HG03039 (cell line): ENCODE measurements around the gene SIPA1L2.
A peak's percentile ranks its signal among the peaks of the same experiment; 100 is the strongest.

Experiments
- ATAC-seq: cut with Tn5 transposase; IDR thresholded peaks from one replicate; pipeline ENCODE4 v1.9.1; 2021; ENCODE audit warnings: mild to moderate bottlenecking, moderate library complexity; ENCODE audit not compliant: unreplicated experiment

SIPA1L2 gene

DNA sequence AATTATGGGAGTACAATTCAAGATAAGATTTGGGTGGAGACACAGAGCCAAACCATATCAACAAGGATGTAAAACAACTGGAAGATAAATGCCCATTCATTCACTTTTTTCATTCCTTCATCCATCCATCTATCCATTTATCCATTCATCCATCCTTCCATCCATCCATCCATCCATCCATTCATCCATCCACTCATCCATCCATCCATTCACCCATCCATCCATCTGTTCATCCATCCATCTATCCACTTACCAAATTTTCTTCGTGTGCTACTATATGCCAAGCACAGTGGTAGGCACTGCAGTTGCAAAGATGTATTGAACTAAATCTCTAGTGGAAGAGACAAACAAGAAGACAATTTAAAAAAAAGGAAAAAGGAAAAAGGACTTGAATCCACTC lies 14.3 kb upstream of the SIPA1L2 start:
- no peak for ATAC-seq

DNA sequence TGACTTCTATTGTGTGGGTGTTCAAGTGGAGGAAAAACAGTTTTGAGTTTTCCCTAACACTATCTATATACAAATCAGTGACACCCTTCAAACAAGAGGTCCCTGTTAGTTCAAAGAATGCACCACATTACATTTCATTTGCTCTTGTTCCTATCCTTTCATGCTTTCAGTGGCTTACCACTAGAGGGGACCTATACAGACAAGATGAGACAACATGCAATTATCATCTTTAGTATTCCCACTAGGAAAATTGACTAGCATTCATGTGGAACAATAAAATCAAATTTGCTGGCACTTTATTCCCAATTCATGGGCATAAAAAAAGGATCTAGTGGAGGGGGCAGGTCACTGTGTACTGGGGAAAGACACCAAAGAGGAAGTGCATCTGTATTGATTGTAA lies 13.3 kb upstream of the SIPA1L2 start:
- ATAC-seq, result no peak

DNA sequence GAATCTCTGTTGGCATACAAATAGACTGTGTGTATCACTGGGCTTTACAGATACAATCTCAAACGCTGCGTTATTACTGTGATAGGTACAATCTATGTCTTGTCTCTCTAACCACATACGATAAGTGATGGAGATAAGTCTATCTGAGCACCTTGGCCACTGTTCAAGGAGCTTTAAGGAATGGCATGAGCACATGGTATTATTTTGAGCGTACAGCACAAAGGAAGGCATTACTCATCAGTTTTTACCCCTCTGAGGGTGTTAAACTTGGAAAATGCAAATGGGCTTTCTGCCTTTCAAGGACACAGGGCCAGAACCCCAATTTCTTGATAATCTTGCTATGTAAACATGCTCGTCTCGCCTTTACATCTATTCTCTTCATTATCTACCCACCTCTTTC lies 11.6 kb upstream of the SIPA1L2 start:
- ATAC-seq, result no peak

DNA sequence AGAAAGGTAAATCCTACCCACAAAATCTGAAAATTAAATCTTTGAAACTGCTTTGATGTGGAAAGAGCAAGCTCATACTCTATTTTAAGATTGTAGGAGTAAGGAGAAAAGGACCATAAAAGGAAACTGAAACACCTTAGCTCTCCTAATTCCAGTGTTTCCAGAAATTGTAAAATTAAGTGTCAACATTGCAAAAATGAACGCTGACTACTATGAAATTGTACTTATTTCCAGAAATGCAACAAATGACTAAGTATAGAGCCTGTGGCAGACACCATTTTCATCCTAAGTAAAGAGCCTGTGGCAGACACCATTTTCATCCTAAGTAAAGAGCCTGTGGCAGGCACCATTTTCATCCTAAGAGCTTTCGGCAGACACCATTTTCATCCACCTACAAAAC lies 6.9 kb upstream of the SIPA1L2 start:
- ATAC-seq, result no peak

DNA sequence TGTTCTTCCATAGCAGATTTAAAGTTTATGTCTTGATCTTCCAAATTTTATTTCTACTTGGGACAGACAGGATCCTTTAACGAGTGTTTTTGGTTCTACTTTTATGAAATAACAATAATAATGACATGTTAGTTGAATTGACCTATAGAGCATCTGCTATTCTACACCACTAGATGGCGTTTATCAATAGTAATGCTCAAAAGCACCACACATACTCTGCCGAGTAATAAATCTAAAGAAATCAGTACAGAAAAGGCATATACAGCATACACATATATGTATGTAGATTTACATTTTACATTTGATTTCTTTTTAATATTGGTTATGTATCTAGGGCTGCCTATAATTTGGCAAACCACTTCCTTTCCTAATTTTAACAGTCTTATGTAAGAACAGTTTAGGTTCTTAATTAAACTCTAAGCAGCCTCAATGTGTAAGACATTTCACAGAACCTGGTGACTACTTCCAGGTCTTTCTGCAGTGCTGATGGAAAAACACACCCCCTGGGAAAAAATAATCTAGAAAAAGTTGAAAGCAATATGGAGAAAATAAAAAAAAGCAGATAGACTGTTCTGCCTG lies 5.9 kb upstream of the SIPA1L2 start:
- peak; percentile 59 for ATAC-seq

DNA sequence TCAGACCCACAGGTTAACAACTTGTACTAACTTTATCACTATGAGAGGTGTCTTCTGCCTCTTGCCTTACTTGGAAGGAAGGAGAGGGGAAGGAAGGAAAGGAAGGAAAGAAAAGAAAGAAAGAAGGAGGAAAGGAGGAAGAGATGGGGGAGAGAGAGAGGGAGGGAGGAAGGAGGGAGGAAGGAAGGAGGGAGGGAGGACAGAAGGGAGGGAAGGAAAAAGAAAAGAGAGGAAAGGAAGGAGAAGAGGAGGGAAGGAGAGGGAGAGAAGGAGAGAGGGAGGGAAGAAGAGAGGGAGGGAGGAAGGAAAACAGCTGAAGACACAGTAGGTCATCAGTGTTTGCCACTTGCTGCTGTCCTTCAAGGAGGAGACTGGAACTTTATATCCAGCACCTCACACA lies 5.3 kb upstream of the SIPA1L2 start:
- ATAC-seq, result no peak

DNA sequence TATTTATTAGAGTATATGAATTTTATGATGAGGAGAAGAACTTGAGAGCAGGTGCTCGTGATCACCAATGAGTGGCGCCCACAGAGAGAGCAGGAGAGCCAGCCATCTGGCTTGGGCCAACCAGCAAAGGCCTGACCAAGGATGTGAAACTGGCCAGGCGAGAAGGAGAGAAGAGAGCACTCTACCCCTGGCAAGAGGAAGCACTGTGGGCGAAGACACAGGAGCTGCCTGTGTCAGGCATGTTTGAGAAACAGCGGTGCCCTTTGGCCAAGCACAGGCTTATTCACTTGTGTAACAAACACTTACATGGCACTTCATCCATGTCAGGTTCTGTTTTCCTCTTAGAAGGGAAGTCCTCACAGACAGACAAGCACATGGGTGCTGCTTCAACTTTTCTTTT lies 4.2 kb upstream of the SIPA1L2 start:
- ATAC-seq, result no peak

DNA sequence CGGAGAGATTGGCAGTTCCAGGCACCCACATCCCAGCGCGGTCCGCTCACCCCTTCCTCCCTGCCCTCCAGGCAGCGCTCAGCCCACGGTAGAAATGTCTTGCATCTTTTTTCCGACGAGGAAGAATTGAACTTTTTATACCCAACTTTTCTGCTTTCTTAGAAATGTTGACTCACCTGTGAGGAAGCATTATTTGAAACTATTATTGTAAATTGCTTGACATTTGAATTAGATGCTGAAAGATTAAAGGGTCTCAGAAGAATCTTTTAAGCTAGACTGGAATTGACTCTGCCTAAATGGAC lies 912 bp upstream of the SIPA1L2 start:
- no peak for ATAC-seq

DNA sequence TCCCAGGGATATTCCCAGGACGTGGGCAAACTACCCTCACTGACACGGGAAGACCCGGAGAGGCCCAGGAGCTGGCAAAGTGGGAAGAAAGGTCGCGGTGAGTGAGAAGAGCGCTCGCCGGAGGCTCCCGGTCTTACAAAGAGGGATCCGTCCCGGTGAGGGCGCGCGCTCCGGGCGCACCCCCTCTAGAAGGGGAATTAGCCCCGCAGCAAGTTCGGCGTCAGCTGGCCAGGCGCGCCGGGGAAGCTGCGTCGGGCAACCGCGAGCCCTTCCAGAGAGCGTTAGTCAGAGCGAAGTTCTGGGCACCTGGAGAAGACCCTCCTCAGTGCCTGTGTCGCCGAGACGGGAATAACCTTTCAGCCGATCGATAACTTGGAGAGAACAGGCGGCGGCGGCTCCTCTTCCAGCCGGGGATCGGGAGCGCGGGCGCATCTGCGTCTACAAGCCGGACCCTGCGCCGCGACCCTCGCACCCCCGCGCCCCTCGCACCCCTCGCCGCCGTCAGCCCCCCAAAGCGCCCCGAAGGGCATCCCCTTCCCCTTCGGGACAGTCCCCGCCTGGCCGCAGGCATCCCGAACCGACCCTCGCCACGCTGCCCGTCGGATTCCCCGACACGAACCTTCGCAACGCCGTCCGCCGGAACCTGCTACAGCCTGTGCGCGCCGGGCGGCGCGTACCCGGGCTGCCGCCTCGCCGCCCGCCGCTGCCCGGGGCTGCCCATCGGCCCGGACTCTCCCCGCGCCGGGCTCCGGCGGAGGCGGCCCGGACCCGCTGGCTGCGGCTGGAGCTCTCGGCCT lies 485 bp downstream of the SIPA1L2 start:
- peak; percentile 40 for ATAC-seq

DNA sequence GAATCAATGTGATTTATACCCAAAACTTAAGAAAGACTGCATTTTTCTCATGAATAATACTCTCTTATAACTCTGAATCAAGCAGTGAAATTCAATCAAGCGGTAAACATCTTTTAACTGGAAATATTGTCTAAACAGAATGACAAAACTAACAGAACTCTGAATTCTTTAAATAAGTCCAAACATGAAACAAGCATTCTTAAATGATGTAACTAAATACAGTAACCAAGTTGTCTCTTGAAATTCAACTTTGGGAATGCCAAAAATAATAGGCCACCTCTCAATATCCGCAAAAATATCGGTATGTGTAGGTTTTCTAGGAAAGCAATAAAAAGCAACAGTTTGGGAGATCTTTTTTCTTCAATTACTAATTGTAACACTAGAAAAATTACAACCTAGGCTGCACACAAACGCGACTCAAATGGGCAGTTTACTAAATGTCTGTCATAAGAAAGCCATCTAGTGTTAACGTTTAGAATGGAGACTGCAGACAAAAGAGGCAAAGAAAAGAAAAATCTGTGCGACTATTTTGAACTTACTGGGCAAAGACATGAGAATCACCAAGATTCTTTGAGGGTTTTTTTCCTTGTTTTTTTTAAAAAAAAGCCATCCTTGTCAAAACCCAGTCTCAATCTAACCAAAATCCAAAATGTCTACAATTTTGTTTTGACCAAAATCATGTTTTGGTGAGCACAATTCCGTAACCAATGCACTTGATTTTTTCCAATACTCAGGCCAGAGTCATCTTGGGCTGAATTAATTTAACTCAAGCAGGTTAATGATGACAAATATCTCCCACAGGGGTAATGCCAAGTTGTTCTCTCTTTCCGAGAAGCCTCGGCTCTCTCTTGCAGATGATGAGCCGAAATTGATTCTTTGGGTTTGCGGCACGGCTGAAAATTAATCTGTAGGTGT lies 1.3 kb downstream of the SIPA1L2 start:
- no peak for ATAC-seq

DNA sequence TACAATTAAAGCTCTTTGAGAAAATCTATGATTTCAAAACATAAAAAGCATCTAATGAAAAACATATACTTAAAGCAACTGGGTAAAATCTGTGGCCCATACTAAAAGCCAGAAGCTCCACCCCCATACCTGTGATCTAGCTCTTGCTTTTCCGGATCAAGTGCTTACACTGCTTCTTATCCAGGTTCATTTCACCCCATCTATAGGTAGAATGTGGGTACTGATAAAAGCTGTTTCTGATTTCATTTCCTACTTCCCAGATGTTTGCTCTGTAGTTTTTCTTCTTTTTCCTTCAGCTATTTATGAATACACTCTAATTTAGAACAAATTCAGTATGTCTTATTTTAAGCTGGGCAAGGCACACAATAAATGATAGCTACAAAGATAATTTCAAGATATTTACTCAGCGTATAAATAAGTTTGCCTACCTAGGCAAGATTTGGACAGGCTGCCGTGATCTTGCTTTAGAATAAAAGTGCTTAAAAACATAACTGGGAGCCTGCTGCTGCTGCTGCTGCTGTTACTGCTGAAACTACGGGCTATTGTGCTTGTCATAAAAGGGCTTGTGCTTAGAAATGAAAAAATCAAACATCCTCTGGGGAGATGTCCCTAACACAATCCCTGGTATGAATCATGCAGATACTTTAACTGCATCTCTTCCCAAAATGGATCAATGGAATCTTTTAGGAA lies 2.1 kb downstream of the SIPA1L2 start:
- ATAC-seq, result no peak

DNA sequence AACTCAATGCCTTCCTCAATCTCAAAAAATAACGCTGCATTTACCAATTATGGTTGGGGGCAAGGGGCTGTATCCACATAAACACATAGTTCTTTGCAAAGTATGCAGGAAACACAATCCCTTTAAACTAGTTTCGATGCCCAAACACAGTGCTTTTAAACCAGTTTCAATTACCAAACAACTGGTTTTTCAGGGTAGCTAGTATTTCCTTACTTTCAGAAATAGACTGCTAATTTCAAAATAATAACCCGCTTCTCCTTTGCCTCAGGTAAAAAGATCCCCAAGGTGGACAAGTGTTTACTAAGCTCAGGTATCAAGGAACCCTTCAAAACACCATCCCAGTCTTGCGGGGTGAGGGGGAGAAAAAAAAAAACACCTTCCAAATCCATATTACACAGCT lies 2.8 kb downstream of the SIPA1L2 start:
- ATAC-seq, result no peak

DNA sequence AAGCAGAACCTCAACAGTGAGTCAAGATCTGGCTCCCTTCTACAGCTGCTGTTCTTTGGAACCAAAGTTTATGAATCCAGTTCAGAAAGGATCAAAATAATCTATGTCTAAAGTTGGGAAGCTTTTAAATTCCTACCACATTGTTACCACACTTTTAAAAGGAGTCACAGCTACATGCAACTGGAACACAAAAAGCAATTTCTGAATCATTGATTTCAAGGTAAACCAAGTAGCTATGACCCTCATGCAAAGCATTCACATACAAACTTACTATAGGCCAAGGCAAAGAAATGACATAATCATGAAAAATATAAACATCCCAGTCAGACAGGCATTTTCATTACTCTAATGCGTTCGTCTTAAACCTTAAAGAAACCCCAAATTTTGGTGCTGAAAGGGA lies 3.5 kb downstream of the SIPA1L2 start:
- ATAC-seq, result no peak

DNA sequence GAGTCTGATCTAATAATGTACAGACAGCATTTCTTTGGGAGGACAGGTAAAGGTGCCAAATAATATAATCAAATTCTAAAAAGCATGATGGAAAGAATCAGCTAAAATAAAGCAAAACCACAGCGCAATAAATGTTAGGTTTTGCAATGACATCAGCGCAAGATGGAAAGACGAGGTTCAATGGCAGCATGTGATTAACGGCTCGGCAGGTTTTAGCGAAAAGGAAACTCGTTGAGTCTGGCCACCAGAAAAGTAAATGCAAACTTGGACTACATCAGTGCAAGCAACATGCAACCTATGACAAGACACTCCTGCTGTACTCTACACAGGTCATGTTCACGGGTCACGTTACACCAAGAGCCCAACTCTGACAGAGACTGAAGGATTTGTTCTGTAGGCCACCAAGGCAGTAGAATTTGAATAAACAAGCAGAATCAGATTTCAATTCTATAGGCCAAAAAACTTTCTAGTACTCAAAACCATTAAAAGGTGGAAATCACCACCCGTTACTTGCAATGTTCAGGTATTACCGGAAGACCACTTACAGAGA lies 4.5 kb downstream of the SIPA1L2 start:
- no peak for ATAC-seq

DNA sequence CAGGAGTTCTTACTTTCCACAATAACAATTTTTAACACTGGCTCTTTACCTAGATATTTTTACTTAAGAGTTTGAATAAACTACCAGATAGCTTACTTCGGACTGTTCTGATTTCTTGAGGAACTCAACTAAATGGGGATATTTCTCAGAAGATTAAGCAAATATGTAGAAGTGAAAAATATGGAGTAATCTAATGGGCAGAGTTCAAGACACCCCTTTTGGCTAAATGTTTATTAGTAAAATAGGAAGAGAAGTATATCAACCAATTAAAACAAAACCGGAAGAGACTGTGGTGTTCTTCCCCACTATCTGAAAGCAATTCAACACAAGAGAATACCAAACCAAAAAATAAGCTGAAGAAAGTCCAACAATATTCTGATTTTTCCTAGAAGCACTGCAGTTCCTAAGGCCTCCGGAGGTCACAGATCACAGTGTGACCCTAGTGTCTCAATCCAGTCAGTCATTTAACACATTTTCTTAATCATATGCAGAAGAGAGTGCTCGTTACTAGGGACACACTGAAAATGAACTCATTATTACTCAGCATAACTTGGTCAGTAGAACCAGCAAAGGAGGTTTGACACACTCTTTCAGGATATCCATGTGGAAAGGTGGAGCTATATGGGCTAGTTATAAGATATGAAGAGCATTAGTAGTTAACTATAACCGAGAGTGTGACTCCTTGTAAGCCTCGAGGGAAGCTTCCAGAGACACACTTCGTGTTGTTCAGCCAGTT lies 5.2 kb downstream of the SIPA1L2 start:
- no peak for ATAC-seq

DNA sequence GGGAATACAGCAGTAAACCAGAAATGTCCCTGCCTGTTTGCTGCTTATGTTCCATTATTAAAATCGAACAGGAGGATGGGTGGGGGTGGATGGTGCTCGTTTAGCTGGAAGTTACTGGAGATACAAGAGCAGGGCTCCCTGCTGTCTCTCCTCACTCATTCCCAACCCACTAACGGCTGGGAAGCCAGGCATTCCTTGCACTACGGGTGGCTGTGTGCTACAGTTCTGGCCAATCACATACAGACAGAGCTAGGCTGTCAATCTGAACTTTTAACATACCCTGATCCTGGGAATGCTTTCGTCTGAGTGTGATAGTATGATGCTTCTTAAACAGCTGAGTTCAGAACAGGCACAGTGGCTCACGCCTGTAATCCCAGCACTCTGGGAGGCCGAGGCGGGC lies 7.0 kb downstream of the SIPA1L2 start:
- ATAC-seq, result no peak

DNA sequence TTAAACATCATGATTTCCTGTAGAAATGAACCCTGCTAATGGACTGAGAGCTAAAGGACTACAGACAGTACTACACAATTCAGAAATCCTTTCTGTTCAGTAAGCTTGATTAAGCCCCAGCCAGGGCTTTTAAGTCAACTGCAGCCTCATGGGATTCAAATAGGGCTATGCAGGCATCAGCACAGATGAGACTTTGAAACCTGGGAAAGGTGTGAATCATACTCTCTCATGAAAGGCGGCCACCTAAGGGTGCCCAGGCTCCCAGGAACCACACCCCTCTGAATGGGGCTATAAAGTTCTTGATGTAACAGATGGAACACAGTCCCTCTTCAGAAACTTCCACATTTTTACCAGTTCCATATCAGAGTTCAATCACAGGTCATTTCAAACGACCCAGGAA lies 7.6 kb downstream of the SIPA1L2 start:
- no peak for ATAC-seq

DNA sequence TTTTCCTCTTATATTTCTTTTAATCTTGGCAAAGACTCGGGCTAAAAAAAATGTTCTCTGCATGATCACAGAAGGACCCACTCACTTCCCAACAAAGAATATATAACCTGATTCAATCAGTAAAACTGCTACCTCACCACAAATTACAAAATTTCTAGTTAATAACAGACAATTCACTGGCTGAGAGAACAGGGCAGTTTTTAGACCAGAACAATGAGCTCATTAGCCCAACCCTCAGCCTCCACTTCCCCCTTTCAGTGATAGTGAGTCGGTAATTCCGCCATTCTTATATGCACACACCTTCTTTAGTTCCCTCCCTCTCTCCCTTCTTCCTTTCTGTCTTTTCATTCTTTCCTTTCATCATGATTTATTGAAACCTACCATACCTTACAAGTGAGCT lies 8.9 kb downstream of the SIPA1L2 start:
- no peak for ATAC-seq

DNA sequence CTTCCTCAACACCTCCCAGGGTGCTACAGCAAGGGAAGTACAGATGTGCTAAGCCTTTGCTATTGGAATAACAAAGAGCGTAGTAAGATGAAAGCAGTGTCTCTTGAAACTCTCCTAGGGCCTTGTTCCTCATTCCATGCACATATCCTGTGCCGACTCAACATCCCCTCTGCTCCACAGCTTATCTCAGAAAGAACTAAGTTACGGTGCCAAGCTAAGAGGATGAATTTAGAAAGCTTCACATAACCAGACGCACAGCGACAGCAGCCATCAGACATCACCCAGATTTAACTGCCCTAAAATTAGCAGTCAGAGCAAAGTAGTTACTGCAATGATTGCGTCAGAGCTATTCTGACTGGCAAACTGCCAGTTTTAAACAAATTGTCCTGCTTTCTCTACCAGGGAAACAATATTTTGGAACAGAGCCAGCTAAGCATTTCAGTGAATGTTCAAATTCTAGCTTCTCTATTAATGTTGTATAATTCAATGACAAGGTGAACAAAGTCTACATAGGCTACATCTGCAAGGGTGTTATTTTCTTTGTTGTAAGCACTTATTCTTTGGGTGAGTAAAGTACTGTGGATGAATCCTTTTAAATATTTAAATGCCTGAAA lies 9.5 kb downstream of the SIPA1L2 start:
- no peak for ATAC-seq

DNA sequence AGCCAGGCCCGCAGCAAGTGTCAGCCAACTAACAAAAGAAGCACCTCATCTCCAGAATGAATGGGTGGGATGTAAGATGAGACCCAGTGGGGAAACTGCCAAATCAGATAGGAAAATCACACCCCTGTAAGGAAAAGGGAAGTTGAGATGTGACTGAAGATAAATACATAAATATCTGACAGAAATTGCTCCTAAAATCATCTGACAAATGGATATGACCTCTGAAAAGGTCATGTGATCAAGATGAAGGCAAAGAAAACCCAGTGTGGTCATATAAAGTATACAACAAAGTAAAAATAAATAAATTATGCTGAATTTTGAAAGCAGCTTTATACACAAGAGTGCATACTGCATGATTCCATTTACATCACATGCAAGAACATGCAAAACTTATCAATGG lies 12.7 kb downstream of the SIPA1L2 start:
- ATAC-seq, result no peak
